OCI-LY7 (cell line): ENCODE data around the gene POFUT1. TPM values are rescaled to one million over a fixed set of nuclear protein-coding genes. Genes with fewer than 3 reads are reported as not detected.

Source experiments
- BruUV-seq: library from RNA; stranded (reverse); fragments of 400-500 nt; replicated peaks from 2 replicates; lab custom pipeline; 2021; lab: Mats Ljungman, UMichigan
- CTCF ChIA-PET: fragments of 300-600 bp; sonication (Branson Sonifier 250); formaldehyde crosslinking; loops from one replicate; lab custom pipeline; 2022; ENCODE audit warnings: antibody characterized with exemption; ENCODE audit not compliant: unreplicated experiment; lab: Charles Lee
- POLR2A ChIA-PET: fragments of 300-600 bp; sonication (Branson Sonifier 250); formaldehyde crosslinking; loops from one replicate; lab custom pipeline; 2022; ENCODE audit warnings: antibody characterized with exemption; lab: Charles Lee
- DNase-seq: peaks from one replicate; pipeline ENCODE4 v3.0.0-alpha.2; 2015; ENCODE audit warnings: low spot score
- H2AFZ ChIP-seq: fragments of 200-600 bp; sonication (generic), shearing (Covaris generic); 2 replicates; pipeline ENCODE4 v1.6.1; 2014; ENCODE audit warnings: mild to moderate bottlenecking, antibody characterized with exemption, low read length, moderate library complexity
- H3K27ac ChIP-seq: fragments of 200-600 bp; sonication (generic); 2 replicates; pipeline ENCODE4 v1.5.1; 2014; ENCODE audit warnings: mixed run types, low read depth, mild to moderate bottlenecking, moderate library complexity, low read length, inconsistent platforms; ENCODE audit not compliant: poor library complexity, severe bottlenecking
- H3K36me3 ChIP-seq: fragments of 200-600 bp; sonication (generic); 2 replicates; pipeline ENCODE4 v1.6.1; 2014; ENCODE audit warnings: mild to moderate bottlenecking, antibody characterized with exemption, low read length, moderate library complexity, mixed read lengths; ENCODE audit not compliant: insufficient read depth
- H3K4me1 ChIP-seq: fragments of 200-600 bp; sonication (generic); 2 replicates; pipeline ENCODE4 v1.5.1; 2014; ENCODE audit warnings: mild to moderate bottlenecking, low read length; ENCODE audit not compliant: insufficient read depth, poor library complexity, severe bottlenecking
- H3K4me2 ChIP-seq: fragments of 200-600 bp; sonication (generic); 2 replicates; pipeline ENCODE4 v1.6.1; 2014; ENCODE audit warnings: mild to moderate bottlenecking, low read length
- H3K4me3 ChIP-seq: fragments of 200-600 bp; sonication (generic); 2 replicates; pipeline ENCODE4 v1.5.1; 2014; ENCODE audit warnings: mild to moderate bottlenecking, low read depth, low read length; ENCODE audit not compliant: poor library complexity, severe bottlenecking
- H3K79me2 ChIP-seq: fragments of 200-600 bp; sonication (generic); 2 replicates; pipeline ENCODE4 v1.6.1; 2016; ENCODE audit warnings: low read depth, mild to moderate bottlenecking, low read length, moderate library complexity, mixed read lengths; ENCODE audit not compliant: insufficient read depth
- H3K9me2 ChIP-seq: fragments of 200-600 bp; sonication (generic); 2 replicates; pipeline ENCODE4 v1.6.1; 2016; ENCODE audit warnings: mild to moderate bottlenecking, low read length, mixed read lengths; ENCODE audit not compliant: insufficient read depth
- H3K9me3 ChIP-seq: fragments of 200-600 bp; sonication (generic); 2 replicates; pipeline ENCODE4 v1.6.1; 2014; ENCODE audit warnings: mild to moderate bottlenecking, mixed run types, low read length, mixed read lengths
- H4K20me1 ChIP-seq: fragments of 200-600 bp; sonication (generic); 2 replicates; pipeline ENCODE4 v1.6.1; 2014; ENCODE audit warnings: mild to moderate bottlenecking, antibody characterized with exemption, low read length, moderate library complexity, mixed read lengths; ENCODE audit not compliant: insufficient read depth
- EZH2phosphoT487 ChIP-seq: fragments of 200-600 bp; sonication (generic); IDR thresholded peaks from 2 replicates; pipeline ENCODE4 v1.6.1; 2018; ENCODE audit warnings: low read depth, borderline replicate concordance, mild to moderate bottlenecking, mixed run types, antibody characterized with exemption, low read length, moderate library complexity, mixed read lengths
- intact Hi-C: fragments of 100-400 bp; cut with micrococcal nuclease; formaldehyde crosslinking; loops from one replicate; pipeline ENCODE4 v1.10.0; 2022; ENCODE audit not compliant: unreplicated experiment
- total RNA-seq, 2 experiments: library from RNA; depleted of rRNA in 1 of 2; stranded (reverse); fragments of >200 nt in 1 of 2; shearing (Covaris generic) in 1 of 2; gene quantifications; 2 replicates each; pipeline ENCODE4 v1.2.3, GENCODE V29; 2014 to 2022
- TF ChIP-seq, protein P1 (sequence below): fragments of 200-600 bp; sonication (generic); conservative IDR thresholded peaks from 2 replicates; pipeline ENCODE4 v1.5.1; 2014; ENCODE audit warnings: mild to moderate bottlenecking, antibody characterized with exemption, low read length, moderate library complexity, mixed read lengths

POFUT1 gene
- total RNA-seq, 2 experiments from 2014 or later, result 21.4 to 33.1 TPM

DNA sequence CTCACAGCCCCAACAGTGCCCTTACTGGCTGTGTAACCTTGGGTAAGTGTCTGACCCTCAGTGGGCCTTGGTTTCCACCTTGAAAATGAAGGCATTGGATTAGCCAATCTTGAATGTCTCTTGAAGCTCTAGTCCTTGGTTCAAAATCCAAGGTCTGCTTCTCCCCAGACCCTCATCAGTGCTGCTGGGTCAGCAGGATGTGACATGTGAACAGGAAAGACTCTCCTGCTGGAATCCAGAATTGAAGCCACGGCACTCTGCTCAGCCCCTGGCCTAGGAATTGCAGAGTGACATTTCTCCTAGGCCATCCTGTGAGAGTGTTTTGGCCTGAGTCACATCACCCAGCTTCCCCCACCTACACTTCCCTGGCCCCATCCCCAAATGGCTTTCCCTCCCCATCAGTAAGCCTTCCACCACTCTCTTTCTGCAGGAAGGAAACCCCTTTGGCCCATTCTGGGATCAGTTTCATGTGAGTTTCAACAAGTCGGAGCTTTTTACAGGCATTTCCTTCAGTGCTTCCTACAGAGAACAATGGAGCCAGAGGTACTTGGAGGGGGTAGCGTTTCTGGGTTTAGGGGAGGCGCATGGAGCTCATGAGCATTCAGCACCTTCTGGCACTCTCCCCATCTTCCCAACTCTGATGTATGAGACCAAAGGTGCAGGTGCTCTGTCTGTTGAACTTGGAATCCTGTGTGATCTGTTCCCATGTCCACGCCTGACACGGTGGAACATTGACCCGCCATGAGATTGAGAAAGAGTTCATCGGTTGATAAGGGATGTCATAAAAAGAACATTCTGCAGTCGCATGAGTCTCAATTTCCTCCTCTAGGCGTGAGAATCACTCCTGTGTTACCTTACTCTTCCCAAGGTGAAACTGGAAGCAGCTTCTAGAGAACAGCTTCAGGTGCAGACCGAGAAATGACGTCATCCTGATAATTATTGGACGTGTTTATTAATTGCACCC lies 8.8 kb downstream of the POFUT1 start:
- H4K20me1 ChIP-seq, result no peaks in the 10 kb centered on the region
- no peak overlapping the region for H3K27ac ChIP-seq
- intact Hi-C loops, result no loop called here
- no peaks in the 10 kb centered on the region for H3K4me1 ChIP-seq
- no peaks in the 10 kb centered on the region for H3K9me2 ChIP-seq
- no peak for DNase-seq
- peaks cover 88% of the 10 kb centered on the region for H3K36me3 ChIP-seq
- TF ChIP-seq, protein P1, sequence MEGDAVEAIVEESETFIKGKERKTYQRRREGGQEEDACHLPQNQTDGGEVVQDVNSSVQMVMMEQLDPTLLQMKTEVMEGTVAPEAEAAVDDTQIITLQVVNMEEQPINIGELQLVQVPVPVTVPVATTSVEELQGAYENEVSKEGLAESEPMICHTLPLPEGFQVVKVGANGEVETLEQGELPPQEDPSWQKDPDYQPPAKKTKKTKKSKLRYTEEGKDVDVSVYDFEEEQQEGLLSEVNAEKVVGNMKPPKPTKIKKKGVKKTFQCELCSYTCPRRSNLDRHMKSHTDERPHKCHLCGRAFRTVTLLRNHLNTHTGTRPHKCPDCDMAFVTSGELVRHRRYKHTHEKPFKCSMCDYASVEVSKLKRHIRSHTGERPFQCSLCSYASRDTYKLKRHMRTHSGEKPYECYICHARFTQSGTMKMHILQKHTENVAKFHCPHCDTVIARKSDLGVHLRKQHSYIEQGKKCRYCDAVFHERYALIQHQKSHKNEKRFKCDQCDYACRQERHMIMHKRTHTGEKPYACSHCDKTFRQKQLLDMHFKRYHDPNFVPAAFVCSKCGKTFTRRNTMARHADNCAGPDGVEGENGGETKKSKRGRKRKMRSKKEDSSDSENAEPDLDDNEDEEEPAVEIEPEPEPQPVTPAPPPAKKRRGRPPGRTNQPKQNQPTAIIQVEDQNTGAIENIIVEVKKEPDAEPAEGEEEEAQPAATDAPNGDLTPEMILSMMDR, result no peak
- no peak for TF ChIP-seq EZH2phosphoT487
- H3K79me2 ChIP-seq, result peaks cover 5% of the 10 kb centered on the region; the same call in 1 of the 2 replicates
- BruUV-seq, result TSS peak; percentile 33
- no peaks in the 10 kb centered on the region for H3K9me3 ChIP-seq
- no peak overlapping the region for H2AFZ ChIP-seq
- H3K4me2 ChIP-seq, result no peak overlapping the region
- ChIA-PET POLR2A (interaction anchor here (1.0 to 1.2 kb wide), 3 partner anchors 13 to 143 kb away, joined by 3 read pairs; no protein-coding TSS in a partner anchor), CTCF (no interaction called here)
- H3K4me3 ChIP-seq, result no peak overlapping the region

GRCh38 chr20:32218156-32218900 lies 10.6 kb downstream of the POFUT1 start:
- no TSS peak for BruUV-seq
- no peaks in the 10 kb centered on the region for H3K9me3 ChIP-seq
- no peaks in the 10 kb centered on the region for H3K4me1 ChIP-seq
- H3K79me2 ChIP-seq, result peaks cover 5% of the 10 kb centered on the region; the same call in 1 of the 2 replicates
- no peaks in the 10 kb centered on the region for H3K9me2 ChIP-seq
- POLR2A ChIA-PET, result interaction anchor here (0.6 to 1.1 kb wide), 3 partner anchors 9 to 601 kb away, joined by 3 to 4 read pairs (median 3); partner anchors contain the start of gene MAPRE1
- intact Hi-C loops, result no loop called here
- no peak overlapping the region for H3K4me2 ChIP-seq
- no peak overlapping the region for H3K27ac ChIP-seq
- no peak for DNase-seq
- no peak overlapping the region for H3K4me3 ChIP-seq
- CTCF ChIA-PET, result interaction anchor here (0.5 kb wide), 1 partner anchor 22 kb away, joined by 5 read pairs; no protein-coding TSS in a partner anchor
- TF ChIP-seq, protein P1, result no peak
- TF ChIP-seq EZH2phosphoT487, result no peak
- peaks cover 94% of the 10 kb centered on the region for H3K36me3 ChIP-seq
- H2AFZ ChIP-seq, result no peak overlapping the region
- no peaks in the 10 kb centered on the region for H4K20me1 ChIP-seq
